CD14-positive monocyte (primary cell): ENCODE results near the gene TADA2A. TPM values are rescaled to one million over a fixed set of nuclear protein-coding genes. Genes with fewer than 3 reads are reported as not detected.

Experiments used
- DNase-seq, 3 donors: peaks; one replicate each; pipeline ENCODE4 v3.0.0-alpha.2; 2011 to 2022
- H2AFZ ChIP-seq: 2 replicates; pipeline ENCODE4 v1.6.0; 2012; ENCODE audit warnings: mild to moderate bottlenecking, low read depth, low read length, inconsistent platforms; ENCODE audit not compliant: insufficient read depth, poor library complexity, severe bottlenecking
- H3K27ac ChIP-seq, 2 donors: 1 replicate in 1 of 2; 2 replicates in 1 of 2; pipeline ENCODE4 v1.5.1; 2012 to 2013; ENCODE audit warnings: low read length in 2 of 2, control low read depth in 1 of 2, inconsistent platforms in 1 of 2, low read depth in 1 of 2, mild to moderate bottlenecking in 1 of 2
- H3K27me3 ChIP-seq, 2 donors: one replicate each; pipeline versions ENCODE4 v1.6.0 to v1.6.1; 2011 to 2013; ENCODE audit warnings: low read length in 2 of 2; ENCODE audit not compliant: control insufficient read depth in 2 of 2, insufficient read depth in 2 of 2
- H3K36me3 ChIP-seq, 2 donors: replicated peaks in 1 of 2; 1 replicate in 1 of 2; 2 replicates in 1 of 2; pipeline versions ENCODE4 v1.5.1 to v1.6.1; 2012 to 2013; ENCODE audit warnings: low read length in 2 of 2, control low read depth in 1 of 2, inconsistent platforms in 1 of 2, mild to moderate bottlenecking in 1 of 2; ENCODE audit not compliant: insufficient read depth in 2 of 2, control insufficient read depth in 1 of 2
- H3K4me1 ChIP-seq, 2 donors: 1 replicate in 1 of 2; 2 replicates in 1 of 2; pipeline versions ENCODE4 v1.5.1 to v1.6.1; 2012 to 2013; ENCODE audit warnings: low read length in 2 of 2, control low read depth in 1 of 2, inconsistent platforms in 1 of 2, mild to moderate bottlenecking in 1 of 2, moderate library complexity in 1 of 2; ENCODE audit not compliant: insufficient read depth in 2 of 2, control insufficient read depth in 1 of 2
- H3K4me2 ChIP-seq: replicated peaks from 2 replicates; pipeline ENCODE3; 2012; ENCODE audit warnings: low read length, moderate library complexity, mild to moderate bottlenecking; ENCODE audit not compliant: poor library complexity, severe bottlenecking; ENCODE audit errors: extremely low read depth
- H3K4me3 ChIP-seq, 3 experiments: fragments of 200-600 bp in 1 of 3; sonication (generic) in 1 of 3; replicated peaks in 1 of 3; 1 replicate in 2 of 3; 2 replicates in 1 of 3; pipeline ENCODE4 v1.5.1; 2011 to 2013; ENCODE audit warnings: low read length in 3 of 3, mild to moderate bottlenecking in 3 of 3, control low read depth in 2 of 3, low read depth in 2 of 3, inconsistent platforms in 1 of 3, moderate library complexity in 1 of 3
- H3K79me2 ChIP-seq: 2 replicates; pipeline ENCODE4 v1.6.0; 2012; ENCODE audit warnings: mild to moderate bottlenecking, control low read depth, inconsistent platforms, low read length, moderate library complexity; ENCODE audit not compliant: insufficient read depth
- H3K9ac ChIP-seq: 2 replicates; pipeline ENCODE4 v1.6.0; 2017; ENCODE audit warnings: low read length, mild to moderate bottlenecking; ENCODE audit not compliant: insufficient read depth, poor library complexity, severe bottlenecking
- H3K9me3 ChIP-seq, 2 donors: replicated peaks in 1 of 2; 1 replicate in 1 of 2; 2 replicates in 1 of 2; pipeline versions ENCODE4 v1.5.1 to v1.6.1; 2012 to 2013; ENCODE audit warnings: low read length in 2 of 2, control low read depth in 1 of 2; ENCODE audit not compliant: control insufficient read depth in 1 of 2, insufficient read depth in 1 of 2
- H4K20me1 ChIP-seq: 2 replicates; pipeline ENCODE4 v1.6.0; 2012; ENCODE audit warnings: mild to moderate bottlenecking, low read length, control low read depth, moderate library complexity; ENCODE audit not compliant: insufficient read depth
- H3K27ac Mint-ChIP-seq, 7 donors: one replicate each; pipeline ENCODE4 v1.8.0; 2020; ENCODE audit warnings: mild to moderate bottlenecking in 7 of 7, mixed read lengths in 7 of 7, moderate library complexity in 6 of 7, inconsistent platforms in 2 of 7
- H3K27me3 Mint-ChIP-seq, 3 donors: one replicate each; pipeline ENCODE4 v1.8.0; 2021 to 2022; ENCODE audit warnings: low read depth in 3 of 3, mild to moderate bottlenecking in 3 of 3, mixed read lengths in 3 of 3, moderate library complexity in 3 of 3, inconsistent platforms in 1 of 3
- H3K36me3 Mint-ChIP-seq, 2 donors: one replicate each; pipeline ENCODE4 v1.8.0; 2020; ENCODE audit warnings: mixed read lengths in 2 of 2, inconsistent platforms in 1 of 2, mild to moderate bottlenecking in 1 of 2
- H3K4me1 Mint-ChIP-seq: one replicate; pipeline ENCODE4 v1.8.0; 2020; ENCODE audit warnings: mild to moderate bottlenecking, mixed read lengths
- H3K4me3 Mint-ChIP-seq, 2 donors: one replicate each; pipeline ENCODE4 v1.8.0; 2020; ENCODE audit warnings: mild to moderate bottlenecking in 2 of 2, mixed read lengths in 2 of 2, moderate library complexity in 1 of 2
- H3K9me3 Mint-ChIP-seq, 7 donors: one replicate each; pipeline ENCODE4 v1.8.0; 2020 to 2022; ENCODE audit warnings: mixed read lengths in 7 of 7, mild to moderate bottlenecking in 6 of 7, moderate library complexity in 6 of 7, inconsistent platforms in 2 of 7
- CTCF ChIP-seq: fragments of 200-600 bp; IDR thresholded peaks from one replicate; pipeline ENCODE4 v1.8.0; 2022; ENCODE audit warnings: antibody characterized with exemption, mild to moderate bottlenecking
- WGBS: methylation state at CpG from one replicate; pipeline ENCODE4 v1.1.5; 2013; ENCODE audit warnings: missing lambda C conversion rate; ENCODE audit not compliant: insufficient coverage; 5-methylcytosine and 5-hydroxymethylcytosine counted together
- intact Hi-C, 2 donors: fragments of 100-400 bp; cut with micrococcal nuclease; formaldehyde crosslinking; loops; one replicate each; pipeline versions ENCODE4 v1.15.0 to v1.15.1; 2023
- polyA plus RNA-seq, 3 donors: library from polyadenylated mRNA; depleted of rRNA in 1 of 3; unstranded in 2 of 3; stranded (reverse) in 1 of 3; fragments of 300-500 nt in 2 of 3; fragments of >200 nt in 1 of 3; fragmentation: Illumina TruSeq in 2 of 3; gene quantifications; 1 replicate in 2 of 3; 2 replicates in 1 of 3; pipeline ENCODE4 v1.2.3, GENCODE V29; 2012 to 2021

The TADA2A gene
- polyA plus RNA-seq, 3 donors: 2.9 to 8.2 (median 4.3) TPM

GRCh38 chr17:37429453-37429852 is 22.8 kb downstream of the TADA2A start:
- intact Hi-C loops: no loop called here
- WGBS: 83% methylated on average over 1 of the region's 1 CpG
- H3K4me1 ChIP-seq: no peaks in the 10 kb centered on the region
- H3K27me3 Mint-ChIP-seq: peaks cover 0 to 3% (median 0%) of the 10 kb centered on the region in 3 donors
- no peak overlapping the region for H3K4me2 ChIP-seq
- H3K9ac ChIP-seq: no peak overlapping the region
- no peaks in the 10 kb centered on the region for H3K9me3 ChIP-seq
- peaks cover 21% of the 10 kb centered on the region for H3K79me2 ChIP-seq
- H3K36me3 Mint-ChIP-seq: peaks cover 65 to 90% of the 10 kb centered on the region in 2 donors
- no peak for TF ChIP-seq CTCF
- no peaks in the 10 kb centered on the region for H3K27me3 ChIP-seq
- H3K36me3 ChIP-seq: peaks cover 53 to 97% of the 10 kb centered on the region in 2 donors
- H3K4me3 ChIP-seq: no peak overlapping the region
- H3K4me3 Mint-ChIP-seq: no peak overlapping the region
- H4K20me1 ChIP-seq: peaks cover 12% of the 10 kb centered on the region
- no peak overlapping the region for H3K27ac Mint-ChIP-seq
- no peak overlapping the region for H3K27ac ChIP-seq
- no peak for DNase-seq
- H2AFZ ChIP-seq: no peak overlapping the region
- H3K4me1 Mint-ChIP-seq: no peaks in the 10 kb centered on the region
- H3K9me3 Mint-ChIP-seq: no peaks in the 10 kb centered on the region

- H3K36me3 Mint-ChIP-seq: peaks cover 64 to 90% of the 10 kb centered on the region in 2 donors
- DNase-seq: no peak
- no CpG with 5 or more reads among the region's 1 CpG for WGBS
- Histone ChIP-seq H3K4me2 (no peak overlapping the region), H3K79me2 (peaks cover 21% of the 10 kb centered on the region), H3K4me3 (no peak overlapping the region), H3K9ac (no peak overlapping the region), H3K9me3 (no peaks in the 10 kb centered on the region), H3K4me1 (no peaks in the 10 kb centered on the region), H4K20me1 (peaks cover 12% of the 10 kb centered on the region), H3K27ac (peak overlapping the region in 1 of 2 donors; percentile 9), H3K27me3 (no peaks in the 10 kb centered on the region), H2AFZ (no peak overlapping the region), H3K36me3 (peaks cover 51 to 97% of the 10 kb centered on the region in 2 donors)
- no peak overlapping the region for H3K4me3 Mint-ChIP-seq
- TF ChIP-seq CTCF: no peak
- H3K27me3 Mint-ChIP-seq: peaks cover 0 to 3% (median 0%) of the 10 kb centered on the region in 3 donors
- H3K27ac Mint-ChIP-seq: no peak overlapping the region
- no peaks in the 10 kb centered on the region for H3K4me1 Mint-ChIP-seq
- H3K9me3 Mint-ChIP-seq: no peaks in the 10 kb centered on the region
- intact Hi-C loops: no loop called here
These were observed 23.5 kb downstream of the TADA2A start for GRCh38 chr17:37430051-37430627.
